H9 (cell line): Measurements from ENCODE around the gene UBE2E3. TPM values are rescaled to one million over a fixed set of nuclear protein-coding genes. Genes with fewer than 3 reads are reported as not detected.

ENCODE experiments used
- DNase-seq: peaks from one replicate; pipeline ENCODE4 v3.0.0-alpha.2; 2017
- H2AFZ ChIP-seq: one replicate; pipeline ENCODE4 v1.6.1; 2013; ENCODE audit warnings: mild to moderate bottlenecking, low read length, control low read depth, moderate library complexity
- H2AK5ac ChIP-seq: 2 replicates; pipeline ENCODE4 v1.6.1; 2013; ENCODE audit warnings: low read length, control low read depth, mixed read lengths; ENCODE audit not compliant: insufficient read length
- H2BK120ac ChIP-seq: one replicate; pipeline ENCODE4 v1.6.1; 2013; ENCODE audit warnings: low read depth, mild to moderate bottlenecking, low read length, control low read depth, inconsistent platforms; ENCODE audit not compliant: poor library complexity, severe bottlenecking
- H2BK12ac ChIP-seq: 2 replicates; pipeline ENCODE4 v1.6.1; 2013; ENCODE audit warnings: low read length, control low read depth, mixed read lengths, low read depth; ENCODE audit not compliant: insufficient read length
- H2BK15ac ChIP-seq: 2 replicates; pipeline ENCODE4 v1.6.1; 2013; ENCODE audit warnings: low read depth, low read length, control low read depth
- H2BK20ac ChIP-seq: one replicate; pipeline ENCODE4 v1.6.1; 2013; ENCODE audit warnings: low read depth, mild to moderate bottlenecking, low read length, control low read depth, inconsistent platforms; ENCODE audit not compliant: poor library complexity, severe bottlenecking
- H2BK5ac ChIP-seq: 2 replicates; pipeline ENCODE4 v1.6.1; 2013; ENCODE audit warnings: low read length, control low read depth, mixed read lengths; ENCODE audit not compliant: insufficient read length
- H3K14ac ChIP-seq: 2 replicates; pipeline ENCODE4 v1.6.1; 2013; ENCODE audit warnings: low read length, control low read depth; ENCODE audit not compliant: insufficient read depth
- H3K18ac ChIP-seq: 2 replicates; pipeline ENCODE4 v1.6.1; 2013; ENCODE audit warnings: low read depth, mild to moderate bottlenecking, mixed read lengths, low read length, control low read depth; ENCODE audit not compliant: insufficient read length
- H3K23ac ChIP-seq: 2 replicates; pipeline ENCODE4 v1.6.1; 2013; ENCODE audit warnings: low read length, control low read depth, mixed read lengths, low read depth; ENCODE audit not compliant: insufficient read length
- H3K23me2 ChIP-seq: 2 replicates; pipeline ENCODE4 v1.6.1; 2013; ENCODE audit warnings: low read depth, mild to moderate bottlenecking, mixed read lengths, low read length, control low read depth; ENCODE audit not compliant: insufficient read length, poor library complexity, severe bottlenecking
- H3K27ac ChIP-seq: 2 replicates; pipeline ENCODE4 v1.5.1; 2013; ENCODE audit warnings: low read length, control low read depth, mixed read lengths, low read depth; ENCODE audit not compliant: insufficient read length
- H3K27me3 ChIP-seq: 2 replicates; pipeline ENCODE4 v1.6.1; 2013; ENCODE audit warnings: low read length, control low read depth, inconsistent platforms; ENCODE audit not compliant: insufficient read depth
- H3K4ac ChIP-seq: 2 replicates; pipeline ENCODE4 v1.6.1; 2013; ENCODE audit warnings: low read depth, mild to moderate bottlenecking, control low read depth, inconsistent platforms, low read length, moderate library complexity
- H3K4me1 ChIP-seq: 2 replicates; pipeline ENCODE4 v1.6.1; 2013; ENCODE audit warnings: low read length, control low read depth, inconsistent platforms; ENCODE audit not compliant: insufficient read depth
- H3K4me2 ChIP-seq: 2 replicates; pipeline ENCODE4 v1.6.1; 2013; ENCODE audit warnings: low read length, control low read depth, mixed read lengths; ENCODE audit not compliant: insufficient read length, insufficient read depth
- H3K56ac ChIP-seq: 2 replicates; pipeline ENCODE4 v1.6.1; 2013; ENCODE audit warnings: low read depth, mild to moderate bottlenecking, mixed read lengths, low read length, control low read depth; ENCODE audit not compliant: insufficient read length
- H3K79me1 ChIP-seq: 2 replicates; pipeline ENCODE4 v1.6.1; 2013; ENCODE audit warnings: low read depth, mild to moderate bottlenecking, moderate library complexity, low read length, control low read depth, inconsistent platforms; ENCODE audit not compliant: insufficient read depth, poor library complexity, severe bottlenecking
- H3K79me2 ChIP-seq: 2 replicates; pipeline ENCODE4 v1.6.1; 2013; ENCODE audit warnings: low read length, control low read depth, inconsistent platforms; ENCODE audit not compliant: insufficient read depth
- H3K9ac ChIP-seq: 2 replicates; pipeline ENCODE4 v1.6.1; 2013; ENCODE audit warnings: low read length, control low read depth, mixed read lengths; ENCODE audit not compliant: insufficient read length; ENCODE audit errors: extremely low read depth
- H3K9me3 ChIP-seq: one replicate; pipeline ENCODE4 v1.6.1; 2013; ENCODE audit warnings: low read depth, low read length, inconsistent platforms; ENCODE audit not compliant: control insufficient read depth
- H3T11ph ChIP-seq: one replicate; pipeline ENCODE4 v1.6.1; 2013; ENCODE audit warnings: mild to moderate bottlenecking, low read length, control low read depth, inconsistent platforms
- H4K20me1 ChIP-seq: one replicate; pipeline ENCODE4 v1.6.1; 2013; ENCODE audit not compliant: control insufficient read depth, insufficient read length, insufficient read depth
- H4K5ac ChIP-seq: 2 replicates; pipeline ENCODE4 v1.6.1; 2013; ENCODE audit warnings: low read depth, mild to moderate bottlenecking, mixed read lengths, low read length, control low read depth; ENCODE audit not compliant: insufficient read length
- H4K8ac ChIP-seq: replicated peaks from 2 replicates; pipeline ENCODE4 v1.6.1; 2013; ENCODE audit warnings: low read length, control low read depth, mixed read lengths, low read depth; ENCODE audit not compliant: insufficient read length
- H4K91ac ChIP-seq: 2 replicates; pipeline ENCODE4 v1.6.1; 2013; ENCODE audit warnings: low read depth, mild to moderate bottlenecking, moderate library complexity, mixed read lengths, low read length, control low read depth; ENCODE audit not compliant: insufficient read length
- H3K27ac Mint-ChIP-seq, 3 experiments: 2 replicates in 2 of 3; 3 replicates in 1 of 3; pipeline ENCODE4 v1.8.0; 2020 to 2021; ENCODE audit warnings: mixed read lengths in 3 of 3, mild to moderate bottlenecking in 1 of 3, moderate library complexity in 1 of 3
- H3K27me3 Mint-ChIP-seq: 2 replicates; pipeline ENCODE4 v1.8.0; 2021; ENCODE audit warnings: low read depth, mild to moderate bottlenecking, moderate library complexity, mixed read lengths
- H3K36me3 Mint-ChIP-seq, 3 experiments: 2 replicates in 2 of 3; 3 replicates in 1 of 3; pipeline ENCODE4 v1.8.0; 2020 to 2021; ENCODE audit warnings: low read depth in 3 of 3, mixed read lengths in 3 of 3; ENCODE audit not compliant: insufficient read depth in 1 of 3
- H3K4me1 Mint-ChIP-seq, 2 experiments: 2 replicates each; pipeline ENCODE4 v1.8.0; 2020; ENCODE audit warnings: mixed read lengths in 2 of 2
- H3K4me3 Mint-ChIP-seq, 2 experiments: 2 replicates in 1 of 2; 3 replicates in 1 of 2; pipeline ENCODE4 v1.8.0; 2020 to 2021; ENCODE audit warnings: mild to moderate bottlenecking in 2 of 2, mixed read lengths in 2 of 2, moderate library complexity in 1 of 2
- H3K9me3 Mint-ChIP-seq, 2 experiments: 2 replicates in 1 of 2; 3 replicates in 1 of 2; pipeline ENCODE4 v1.8.0; 2020; ENCODE audit warnings: mild to moderate bottlenecking in 2 of 2, mixed read lengths in 2 of 2, moderate library complexity in 1 of 2
- CTCF ChIP-seq: fragments of 200-600 bp; sonication (generic); conservative IDR thresholded peaks from 3 replicates; pipeline ENCODE4 v1.8.0; 2021; ENCODE audit warnings: antibody characterized with exemption, mild to moderate bottlenecking
- WGBS: extraction: QIAGEN DNeasy Blood & Tissue Kit; methylation state at CpG from one replicate; pipeline ENCODE4 v1.1.7; 2013; ENCODE audit warnings: missing lambda C conversion rate, low lambda C conversion rate, mixed read lengths; ENCODE audit not compliant: insufficient read length; ENCODE audit errors: extremely low coverage; 5-methylcytosine and 5-hydroxymethylcytosine counted together
- total RNA-seq: library from RNA; stranded (reverse); gene quantifications from 2 replicates; pipeline ENCODE4 v1.2.1, GENCODE V29; 2021

The UBE2E3 gene
- total RNA-seq, 1 experiment from 2014 or later = 89.1 TPM

- no peaks in the 10 kb centered on the region for H3K27me3 Mint-ChIP-seq
- no peak overlapping the region for H4K5ac ChIP-seq
- no CpG with 5 or more reads among the region's 2 CpGs for WGBS
- H3T11ph ChIP-seq = no peak overlapping the region
- no peak overlapping the region for H3K27ac ChIP-seq
- no peak overlapping the region for H3K18ac ChIP-seq
- H3K4me1 Mint-ChIP-seq = no peaks in the 10 kb centered on the region
- no peak overlapping the region for H4K91ac ChIP-seq
- DNase-seq = no peak
- H3K9ac ChIP-seq = no peak overlapping the region
- no peaks in the 10 kb centered on the region for H3K9me3 Mint-ChIP-seq
- H2BK20ac ChIP-seq = no peak overlapping the region
- no peaks in the 10 kb centered on the region for H3K9me3 ChIP-seq
- no peaks in the 10 kb centered on the region for H4K20me1 ChIP-seq
- no peak overlapping the region for H4K8ac ChIP-seq
- no peak overlapping the region for H3K4ac ChIP-seq
- no peak overlapping the region for H2BK15ac ChIP-seq
- H3K27me3 ChIP-seq = no peaks in the 10 kb centered on the region
- H3K4me1 ChIP-seq = no peaks in the 10 kb centered on the region
- no peak overlapping the region for H3K27ac Mint-ChIP-seq
- no peaks in the 10 kb centered on the region for H3K36me3 Mint-ChIP-seq
- H2BK5ac ChIP-seq = no peak overlapping the region
- H3K56ac ChIP-seq = no peak overlapping the region
- H3K79me1 ChIP-seq = no peaks in the 10 kb centered on the region
- no peak overlapping the region for H3K23ac ChIP-seq
- H3K23me2 ChIP-seq = no peaks in the 10 kb centered on the region
- H2AK5ac ChIP-seq = no peak overlapping the region
- no peak overlapping the region for H3K4me2 ChIP-seq
- no peak overlapping the region for H2BK12ac ChIP-seq
- no peak overlapping the region for H3K14ac ChIP-seq
- no peak for TF ChIP-seq CTCF
- no peaks in the 10 kb centered on the region for H3K79me2 ChIP-seq
- no peak overlapping the region for H2AFZ ChIP-seq
- no peak overlapping the region for H3K4me3 Mint-ChIP-seq
- H2BK120ac ChIP-seq = no peak overlapping the region
These were observed 28.3 kb upstream of the UBE2E3 start for GRCh38 chr2:180952082-180952481.
